DMS 273 treated with DMSO at 0.1 percent for 48 hours (cell line): ENCODE results near the gene AKIRIN2.

Source experiments
- DNase-seq: peaks from one replicate; lab custom pipeline; 2025; lab: John Stamatoyannopoulos, UW

The AKIRIN2 gene

DNA sequence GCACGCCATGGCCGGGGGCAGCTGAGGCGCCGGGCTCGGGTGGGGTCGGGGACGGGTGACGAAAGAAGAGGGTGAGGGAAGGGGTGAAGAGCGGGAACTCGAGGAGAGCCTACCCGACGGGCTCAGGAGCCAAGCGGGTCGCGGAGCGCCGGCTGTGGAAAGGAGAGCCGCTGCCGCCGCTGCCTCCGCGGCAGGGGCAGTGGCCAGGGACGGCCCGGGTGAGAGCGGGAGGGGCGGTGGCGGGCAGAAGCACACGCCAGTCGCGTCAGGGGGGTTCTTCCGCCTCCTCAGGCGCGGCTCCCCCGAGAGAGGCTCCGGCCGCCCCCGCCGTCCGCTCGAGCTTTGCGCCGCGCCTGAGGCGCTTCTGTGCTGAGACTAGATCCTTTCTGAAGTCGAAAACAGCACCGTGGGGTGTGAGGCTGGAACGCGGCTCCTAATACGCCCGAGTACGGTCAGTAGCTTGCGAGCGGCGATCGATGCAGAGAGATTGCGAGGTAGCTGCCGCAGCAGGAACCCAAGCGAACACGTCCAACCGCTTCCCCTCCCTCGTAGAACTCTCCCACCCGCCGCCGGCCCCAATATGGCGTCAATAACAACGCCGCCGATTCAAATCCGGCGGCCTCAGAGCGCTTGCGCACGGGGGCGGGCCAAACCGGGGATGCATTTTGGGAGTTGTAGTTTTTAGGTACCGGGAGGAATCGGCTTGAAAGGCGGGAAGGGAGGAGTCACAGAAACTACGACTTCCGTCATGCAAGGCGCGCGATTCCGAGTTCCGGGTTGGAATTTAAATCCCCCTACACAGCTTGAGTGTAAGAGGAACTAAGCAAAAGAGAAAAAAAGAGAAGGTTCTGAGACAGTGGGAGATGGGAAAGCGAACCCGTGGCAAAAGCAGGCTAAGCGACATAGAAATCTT, at the start of gene AKIRIN2:
Gene AKIRIN2 (minus strand): TSS at position 558 of the 913 bp plus-strand sequence. CDS start 549 bp downstream, at position 9.
- peak; percentile 97 for DNase-seq

GRCh38 chr6:87747646-87748045, 45.6 kb upstream of the AKIRIN2 start:
- DNase-seq = no peak

DNA sequence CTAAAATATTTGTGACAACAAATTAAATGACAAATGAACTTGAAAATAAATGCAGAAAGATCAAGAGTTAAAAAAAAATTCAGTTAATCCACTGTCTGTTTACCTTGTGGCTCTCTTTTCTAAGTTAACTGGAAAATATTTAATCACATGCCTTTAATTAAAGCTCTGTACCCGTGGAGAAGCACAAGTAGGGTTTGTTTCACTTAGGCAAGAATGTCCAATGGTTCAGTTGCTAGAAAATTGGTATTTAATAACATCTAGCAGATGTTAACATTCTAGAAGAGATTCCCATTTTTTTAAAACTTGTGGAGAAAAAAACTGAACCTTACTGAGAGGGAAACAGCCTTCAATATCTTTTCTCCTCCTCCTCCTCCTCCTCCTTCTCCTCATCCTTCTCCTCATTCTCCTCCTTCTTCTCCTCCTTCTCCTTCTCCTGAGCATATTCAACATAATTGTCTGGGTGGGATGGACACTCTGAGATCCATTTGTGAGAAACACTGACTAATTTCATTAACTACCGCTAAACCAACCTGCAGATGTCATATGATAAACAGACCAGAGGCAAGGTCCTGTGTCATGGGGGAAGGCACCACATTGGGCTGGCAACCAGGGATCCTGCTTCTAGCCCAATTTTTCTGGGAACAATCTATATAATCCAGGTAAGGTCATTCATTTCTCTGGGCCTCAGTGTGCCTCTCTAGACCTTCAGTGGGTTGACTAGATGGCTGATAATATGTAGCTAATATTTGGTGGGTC, 44.1 kb upstream of the AKIRIN2 start:
- no peak for DNase-seq

- DNase-seq = no peak
These were observed 41.4 kb upstream of the AKIRIN2 start for GRCh38 chr6:87743454-87743853.

- DNase-seq = no peak
These were observed 40.1 kb upstream of the AKIRIN2 start for GRCh38 chr6:87742106-87742505.

DNA sequence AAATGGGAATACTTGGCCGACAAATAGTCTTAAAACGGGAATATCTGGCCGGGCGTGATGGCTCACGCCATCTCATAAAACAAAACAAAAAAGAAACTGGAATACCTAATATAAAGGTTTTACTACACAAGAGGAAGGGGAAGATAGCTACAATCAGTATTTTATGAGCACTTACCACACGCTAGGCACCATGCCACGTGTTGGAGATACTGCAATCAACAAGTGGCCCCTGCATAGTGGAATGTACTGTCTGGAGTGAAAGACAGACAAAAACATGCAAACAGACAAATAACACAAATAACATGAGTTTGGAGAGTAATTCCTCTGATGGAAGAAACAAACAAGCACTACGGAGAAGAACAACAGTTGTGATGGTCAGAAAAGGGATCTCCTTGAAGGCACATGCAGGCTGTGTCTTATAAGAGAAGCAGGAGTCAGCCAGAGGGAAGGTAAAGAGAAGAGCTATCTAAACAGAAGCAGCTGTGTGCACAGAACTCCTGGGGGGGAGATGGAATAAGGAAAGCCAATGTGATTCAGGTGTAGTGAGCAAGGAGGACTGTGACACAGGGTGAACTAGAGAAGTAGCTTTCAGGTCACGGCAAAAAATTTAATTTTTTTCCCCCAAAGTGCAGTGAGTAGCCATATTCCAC, 39.1 kb upstream of the AKIRIN2 start:
- no peak for DNase-seq

GRCh38 chr6:87738744-87739143, 36.7 kb upstream of the AKIRIN2 start:
- DNase-seq = no peak

GRCh38 chr6:87738000-87738399, 36.0 kb upstream of the AKIRIN2 start:
- DNase-seq = no peak

GRCh38 chr6:87736809-87737540, 34.9 kb upstream of the AKIRIN2 start:
- DNase-seq = no peak

DNA sequence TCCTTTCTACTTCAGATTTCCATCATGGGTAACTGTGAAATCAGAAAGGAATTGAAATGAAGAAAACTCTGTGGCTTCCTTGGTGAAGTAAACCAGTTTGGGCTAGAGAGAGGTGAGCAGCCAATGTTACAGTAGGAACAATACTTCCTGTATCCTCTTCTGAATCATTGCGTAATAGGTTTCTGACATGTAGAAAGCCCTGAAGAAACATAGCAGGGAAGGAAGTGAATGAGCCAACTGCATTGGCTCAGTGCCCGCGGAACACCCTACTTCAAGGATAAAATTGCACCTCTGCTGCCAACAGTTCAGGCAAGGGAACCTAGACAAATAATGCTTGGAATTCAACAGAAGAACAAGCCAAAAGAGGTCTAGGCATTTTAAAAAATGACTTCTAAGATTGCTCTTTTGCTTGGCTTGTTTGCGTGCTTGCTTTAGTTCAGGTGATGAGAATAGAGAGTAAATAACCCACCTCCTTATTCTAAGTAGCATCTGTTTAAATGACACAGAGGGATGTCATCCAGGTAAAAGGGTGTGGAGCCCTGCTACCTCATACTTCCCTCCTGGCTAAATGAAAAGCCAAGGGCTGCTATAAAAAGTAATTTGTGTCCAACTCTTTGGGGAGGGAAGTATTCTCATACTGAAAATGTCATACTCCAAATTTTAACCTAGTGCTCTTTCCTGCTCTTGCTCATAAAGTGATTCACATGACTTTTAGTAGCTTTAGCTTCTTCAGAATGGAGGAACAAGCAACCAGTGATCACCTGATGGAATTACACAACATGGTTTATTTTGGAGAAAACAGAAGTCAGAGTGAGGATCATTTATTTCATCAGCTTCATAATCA, 30.0 kb upstream of the AKIRIN2 start:
- peak; percentile 36 for DNase-seq

- DNase-seq = no peak
These were observed 29.0 kb upstream of the AKIRIN2 start for GRCh38 chr6:87731080-87731479.

DNA sequence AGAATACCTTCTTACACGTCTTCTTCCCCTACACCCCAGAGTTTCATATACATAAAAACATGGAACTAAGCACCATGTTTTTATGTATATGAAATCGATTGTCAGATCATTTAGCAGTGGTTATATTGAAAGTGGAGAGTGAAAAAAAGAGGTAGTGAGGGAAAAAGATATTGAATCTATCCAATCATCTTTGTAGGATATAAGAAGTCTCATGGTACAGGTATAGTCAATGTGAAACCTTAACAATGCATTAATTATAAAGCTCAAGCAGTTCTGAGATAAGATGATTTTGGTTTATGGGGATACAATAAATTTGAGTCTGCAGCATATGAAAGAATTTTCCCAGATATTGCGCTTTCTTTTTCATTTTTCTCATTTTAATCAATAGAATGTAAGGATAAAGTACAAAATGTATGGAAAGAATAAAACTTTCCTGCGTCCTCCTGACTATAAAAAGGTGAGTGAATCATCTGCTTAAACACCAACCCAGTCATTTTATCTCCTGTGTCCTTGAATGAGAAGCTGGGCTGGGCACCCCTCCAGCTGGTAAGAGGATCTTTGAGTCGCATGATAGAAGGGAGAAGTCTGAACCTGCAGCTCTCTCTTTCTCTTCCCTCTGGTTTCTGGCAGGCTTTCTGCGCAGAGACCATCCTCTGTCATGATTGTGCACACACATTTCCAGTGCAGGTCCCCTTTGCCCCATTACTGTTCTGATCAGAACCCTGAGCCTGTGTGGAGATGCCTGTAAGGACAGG, 28.1 kb upstream of the AKIRIN2 start:
- DNase-seq = no peak

DNA sequence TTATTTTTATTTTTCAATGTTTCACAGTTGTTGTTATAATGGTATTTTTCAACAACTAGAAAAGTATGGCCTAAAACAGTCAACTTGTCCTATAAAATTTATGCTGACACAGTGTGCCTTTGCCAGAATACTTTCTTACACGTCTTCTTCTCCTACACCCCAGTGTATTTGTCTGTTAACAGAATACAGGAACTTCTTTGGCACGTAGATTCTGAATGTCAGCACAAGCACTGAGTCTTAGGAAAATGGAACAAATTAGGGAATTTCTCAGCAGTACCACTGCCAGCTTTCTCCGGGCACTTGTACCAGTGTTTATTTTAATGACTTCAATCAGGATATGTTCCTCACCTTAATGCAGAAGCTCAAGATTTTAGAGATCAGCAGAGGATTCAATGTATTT, 26.7 kb upstream of the AKIRIN2 start:
- DNase-seq = no peak

DNA sequence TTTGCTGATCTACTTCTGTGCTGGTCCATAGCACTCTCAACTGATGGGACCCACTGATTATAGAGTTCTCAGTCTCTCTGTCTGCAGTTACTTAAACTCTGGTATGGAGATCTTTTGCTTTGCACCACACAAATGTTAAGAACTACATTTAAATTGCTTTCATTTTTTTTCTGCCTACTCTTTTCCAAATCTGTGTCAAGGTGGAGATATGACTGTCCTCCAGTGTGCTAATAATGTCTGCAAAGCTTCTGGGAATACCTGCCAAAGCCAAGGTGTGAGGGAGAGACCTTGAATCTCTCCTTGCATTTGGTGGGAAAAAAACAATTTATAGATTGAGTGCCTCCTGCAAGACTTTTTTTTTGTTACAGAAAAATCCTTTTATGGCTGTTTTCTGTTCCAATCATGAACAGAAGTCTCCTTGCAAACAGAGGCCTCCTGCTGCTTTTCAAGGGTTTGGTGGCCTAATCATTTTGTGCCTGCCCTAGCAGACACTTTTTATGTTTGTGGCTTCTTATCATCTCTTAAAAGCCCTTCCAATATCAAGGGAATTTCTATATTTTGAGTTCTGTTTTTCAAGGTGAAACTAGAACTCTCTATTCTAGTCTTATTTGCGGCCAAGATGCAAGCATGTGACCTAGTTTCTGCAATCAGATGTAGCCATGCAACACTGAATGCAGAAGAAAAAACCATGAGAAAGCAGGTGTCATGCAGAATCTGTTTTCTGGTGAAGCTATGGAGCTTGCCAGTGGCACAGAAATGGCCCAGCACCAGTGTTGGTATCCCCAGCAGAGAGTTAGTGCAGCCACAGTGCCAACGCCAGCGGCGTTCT, 23.2 kb upstream of the AKIRIN2 start:
- DNase-seq = no peak

- peak; percentile 26 for DNase-seq
These were observed 21.4 kb upstream of the AKIRIN2 start for GRCh38 chr6:87723170-87724078.

DNA sequence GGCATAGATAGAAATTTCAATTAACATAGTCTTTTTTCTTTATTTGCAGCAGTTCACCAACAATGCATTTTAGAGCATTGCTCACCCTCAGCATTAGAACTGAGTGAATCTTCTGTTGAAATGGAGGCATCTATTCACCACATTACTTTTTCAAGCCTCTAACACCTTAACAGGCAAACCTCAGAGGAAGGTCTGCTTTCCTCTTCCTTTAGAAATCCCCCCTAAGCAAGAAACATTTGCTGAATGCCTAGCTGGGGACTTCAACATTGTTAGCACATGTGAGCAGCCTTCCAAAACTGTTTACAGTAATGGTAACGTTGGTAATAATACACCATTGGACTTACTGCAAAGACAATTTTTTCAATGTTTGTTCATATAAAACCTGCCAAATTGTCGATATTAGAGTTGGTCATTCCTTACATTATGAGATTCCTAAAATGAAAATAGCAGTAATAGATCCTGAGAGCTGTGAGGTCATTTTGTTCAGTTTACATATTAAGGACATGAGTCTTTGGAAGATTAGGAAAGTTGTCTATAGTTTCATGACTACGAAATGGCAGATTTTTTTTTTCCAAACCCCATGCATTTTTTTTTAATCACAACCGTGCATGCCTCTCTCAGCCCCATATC, 20.6 kb upstream of the AKIRIN2 start:
- no peak for DNase-seq

GRCh38 chr6:87721311-87721710, 19.3 kb upstream of the AKIRIN2 start:
- DNase-seq = no peak
